Stimulated activated CD4-positive, alpha-beta T cell treated with anti-CD3 and anti-CD28 coated beads, Interleukin-1b, Interleukin-23, amount 100 ng/mL, for 4 hours (primary cell): ENCODE data around the gene QDPR.
A peak's percentile ranks its signal among the peaks of the same experiment; 100 is the strongest.
"Not testable (repeated sequence)": the region's sequence is repeated elsewhere in the genome, so short reads cannot be mapped to it uniquely, and the experiment has no call there.

Experiments
- DNase-seq, 2 donors: peaks; one replicate each; pipeline ENCODE4 v3.0.0-alpha.2; 2020; ENCODE audit warnings: low read depth in 2 of 2

The QDPR gene

GRCh38 chr4:17511950-17512795 lies at the start of gene QDPR:
Gene QDPR (minus strand): TSS chr4:17512090. CDS start chr4:17512054, 36 bp downstream.
- peak; percentile 63 to 72 for DNase-seq

DNA sequence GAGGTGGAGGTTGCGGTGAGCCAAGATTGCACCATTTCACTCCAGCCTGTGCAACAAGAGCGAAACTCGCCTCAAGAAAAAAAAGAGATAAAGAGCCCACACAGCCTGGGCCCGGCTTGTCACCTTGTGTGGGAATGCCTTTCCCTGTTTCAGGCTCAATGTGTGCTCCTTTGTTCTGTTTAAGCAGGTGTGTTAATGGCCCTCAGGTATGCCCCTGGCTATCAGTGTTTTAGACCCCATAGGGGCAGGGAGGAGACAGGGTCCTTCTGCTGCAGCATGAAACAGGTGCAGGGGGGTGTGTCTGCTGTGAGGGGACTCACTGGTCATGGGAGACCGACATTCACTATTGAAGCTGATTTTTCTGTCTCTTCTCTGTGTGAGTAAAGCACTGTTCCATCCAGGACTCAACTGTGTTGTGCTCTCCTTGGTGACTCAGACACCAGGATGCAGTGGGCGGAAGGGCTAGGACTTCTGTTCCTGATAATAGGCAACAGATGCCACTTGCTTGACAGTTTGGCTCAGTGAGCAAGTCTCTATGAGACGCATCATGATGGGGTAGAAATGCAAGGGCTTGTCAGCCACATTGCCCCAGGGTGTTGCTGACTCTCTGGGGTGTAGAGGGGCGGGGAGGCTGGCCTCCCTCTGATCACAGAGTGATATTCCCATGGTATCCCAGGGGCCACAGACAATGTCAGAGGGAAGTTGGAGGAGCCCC lies 49.5 kb upstream of the QDPR start:
- DNase-seq = no peak

GRCh38 chr4:17560065-17560673 lies 48.3 kb upstream of the QDPR start:
- DNase-seq = no peak

- DNase-seq = no peak
Measured at GRCh38 chr4:17559709-17560048, 47.8 kb upstream of the QDPR start.

DNA sequence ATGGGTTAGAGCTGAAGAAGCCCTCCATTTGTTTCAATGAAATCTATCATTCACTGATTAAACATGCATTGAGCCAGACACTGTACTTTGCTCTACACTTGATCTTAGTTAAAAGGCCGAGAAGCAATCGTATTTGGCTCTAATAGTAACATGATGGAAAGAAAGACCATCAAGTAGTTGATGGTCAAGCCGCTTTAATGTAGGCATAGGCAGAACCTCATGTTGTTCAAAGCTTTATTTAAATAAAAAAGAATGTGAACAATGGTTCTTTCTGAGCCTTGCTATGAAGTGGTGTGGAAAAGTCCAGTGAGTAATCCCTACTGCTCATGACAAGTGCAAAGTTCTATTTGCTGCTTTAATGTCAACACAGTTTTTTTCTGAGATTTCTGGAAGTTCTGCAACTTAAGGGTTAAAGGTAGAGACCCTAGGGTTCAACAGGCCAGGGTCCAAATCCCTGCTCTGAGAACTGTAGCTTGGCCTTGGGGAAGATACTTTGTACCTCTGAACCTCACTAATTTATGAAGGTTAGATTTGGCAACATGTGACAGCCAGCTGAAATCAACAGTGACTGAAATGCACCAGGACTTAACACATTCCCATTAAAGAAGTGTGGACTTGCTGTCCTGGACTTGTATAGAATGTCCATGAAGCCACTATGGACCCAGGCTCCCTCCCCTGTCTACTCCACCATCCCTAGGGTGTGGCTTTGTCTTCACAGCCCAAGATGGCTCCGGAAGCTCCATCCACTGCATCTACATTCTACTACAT lies 47.2 kb upstream of the QDPR start:
- DNase-seq = no peak

GRCh38 chr4:17557880-17558279 lies 46.0 kb upstream of the QDPR start:
- DNase-seq = no peak

DNA sequence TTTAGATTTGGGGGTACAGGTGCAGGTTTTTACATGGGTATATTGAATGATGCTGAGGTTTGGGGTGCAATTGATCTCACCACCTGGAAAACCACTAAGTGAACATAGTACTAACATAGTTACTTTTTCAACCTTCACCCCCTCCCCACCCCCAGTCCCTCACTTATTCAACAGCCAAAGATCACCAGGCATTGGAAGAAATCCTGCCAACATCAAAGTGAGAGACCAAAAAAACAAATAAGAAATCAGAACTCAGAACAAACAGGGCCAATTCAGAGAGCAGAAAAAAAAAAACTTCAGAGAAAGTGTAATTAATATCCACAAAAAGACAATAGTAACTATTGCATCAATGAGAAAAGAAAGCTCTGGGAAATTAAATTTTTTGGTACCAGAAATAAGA lies 44.6 kb upstream of the QDPR start:
- no peak for DNase-seq

DNA sequence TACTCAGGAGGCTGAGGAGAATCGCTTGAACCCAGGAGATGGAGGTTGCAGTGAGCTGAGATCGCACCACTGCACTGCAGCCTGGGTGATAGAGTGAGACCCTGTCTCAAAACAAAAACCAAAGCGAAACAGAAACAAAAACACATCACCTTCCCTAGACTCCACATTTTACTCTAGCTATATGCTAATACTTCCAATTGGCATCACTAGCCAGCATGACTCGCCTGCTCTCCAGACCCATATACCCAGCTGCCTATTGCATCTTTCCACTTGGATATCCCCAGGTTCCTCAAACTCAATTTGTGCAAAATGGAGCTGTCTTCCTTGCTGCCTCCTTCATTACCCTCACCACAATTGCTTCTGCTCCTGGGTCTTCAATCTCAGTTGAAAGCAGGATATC lies 42.7 kb upstream of the QDPR start:
- DNase-seq = no peak

DNA sequence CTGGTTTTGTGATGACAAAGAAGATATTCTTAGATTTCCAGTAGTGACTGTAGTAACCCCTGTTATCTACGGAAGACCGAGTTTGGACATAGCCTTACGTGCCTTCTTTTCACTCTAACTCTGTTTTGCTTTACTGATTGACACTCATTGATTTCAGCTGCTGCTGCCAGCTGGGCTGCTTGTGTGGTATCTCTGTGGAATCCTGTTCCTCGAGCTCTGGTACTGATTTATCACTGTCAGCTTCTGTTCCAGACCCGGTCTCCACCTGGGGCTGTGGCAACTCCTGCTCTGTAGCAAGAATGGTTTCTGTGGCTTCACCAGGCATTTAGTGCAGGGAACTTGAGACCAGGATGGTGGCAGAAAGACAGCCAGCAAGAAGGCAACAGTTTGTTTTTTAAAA lies 40.5 kb upstream of the QDPR start:
- DNase-seq = no peak

DNA sequence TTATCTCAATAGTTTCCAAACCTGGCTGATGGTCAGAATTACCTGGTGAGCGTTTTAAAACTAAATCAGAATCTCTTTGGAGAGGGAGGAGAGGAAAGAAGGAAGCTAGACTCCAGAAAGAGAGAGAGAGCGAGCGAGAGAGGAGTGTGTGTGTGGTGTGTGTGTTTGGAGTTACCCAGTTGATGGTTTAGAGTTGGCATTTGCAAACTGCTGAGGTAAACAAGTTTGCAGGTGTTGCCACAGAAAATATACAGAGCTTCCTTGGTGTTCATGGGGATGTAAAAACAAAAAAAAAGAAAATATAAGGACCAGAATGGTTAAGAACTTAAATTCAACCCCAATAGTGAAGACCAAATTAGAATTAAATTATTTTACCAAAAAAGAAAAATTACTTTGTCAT lies 38.7 kb upstream of the QDPR start:
- no peak for DNase-seq

DNA sequence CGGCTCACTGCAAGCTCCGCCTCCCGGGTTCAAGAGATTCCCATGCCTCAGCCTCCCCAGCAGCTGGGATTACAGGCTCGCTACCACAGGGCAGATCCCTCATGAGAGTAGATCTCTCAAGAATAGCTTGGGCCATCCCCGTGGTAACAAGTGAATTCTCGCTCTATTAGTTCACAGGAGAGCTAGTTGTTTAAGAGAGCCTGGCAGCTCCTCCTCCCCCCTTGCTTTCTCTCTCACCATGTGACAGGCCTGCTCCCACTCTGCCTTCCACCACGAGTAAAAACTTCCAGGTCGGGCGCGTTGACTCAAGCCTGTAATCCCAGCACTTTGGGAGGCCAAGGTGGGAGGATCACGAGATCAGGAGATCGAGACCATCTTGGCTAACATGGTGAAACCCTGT lies 34.8 kb upstream of the QDPR start:
- no peak for DNase-seq

DNA sequence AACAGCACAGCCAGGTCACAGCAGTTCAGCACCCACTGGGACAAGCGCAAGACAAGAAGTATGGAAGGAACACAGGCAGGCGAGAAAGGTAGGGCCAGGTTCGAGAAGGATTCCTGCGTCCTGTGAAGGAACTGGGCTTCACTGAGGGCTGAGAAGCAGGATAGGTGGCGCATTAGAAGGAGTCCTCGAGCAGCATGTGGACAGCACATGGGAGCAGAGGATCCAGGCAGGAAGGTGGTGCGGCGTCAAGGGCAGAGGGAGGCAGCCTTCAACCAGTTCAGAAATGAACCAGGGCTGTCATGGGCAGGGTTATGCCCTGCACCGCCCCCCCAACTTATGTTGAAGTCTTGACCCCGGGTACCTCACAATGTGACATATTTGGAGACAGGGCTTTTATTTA lies 34.3 kb upstream of the QDPR start:
- DNase-seq = no peak

DNA sequence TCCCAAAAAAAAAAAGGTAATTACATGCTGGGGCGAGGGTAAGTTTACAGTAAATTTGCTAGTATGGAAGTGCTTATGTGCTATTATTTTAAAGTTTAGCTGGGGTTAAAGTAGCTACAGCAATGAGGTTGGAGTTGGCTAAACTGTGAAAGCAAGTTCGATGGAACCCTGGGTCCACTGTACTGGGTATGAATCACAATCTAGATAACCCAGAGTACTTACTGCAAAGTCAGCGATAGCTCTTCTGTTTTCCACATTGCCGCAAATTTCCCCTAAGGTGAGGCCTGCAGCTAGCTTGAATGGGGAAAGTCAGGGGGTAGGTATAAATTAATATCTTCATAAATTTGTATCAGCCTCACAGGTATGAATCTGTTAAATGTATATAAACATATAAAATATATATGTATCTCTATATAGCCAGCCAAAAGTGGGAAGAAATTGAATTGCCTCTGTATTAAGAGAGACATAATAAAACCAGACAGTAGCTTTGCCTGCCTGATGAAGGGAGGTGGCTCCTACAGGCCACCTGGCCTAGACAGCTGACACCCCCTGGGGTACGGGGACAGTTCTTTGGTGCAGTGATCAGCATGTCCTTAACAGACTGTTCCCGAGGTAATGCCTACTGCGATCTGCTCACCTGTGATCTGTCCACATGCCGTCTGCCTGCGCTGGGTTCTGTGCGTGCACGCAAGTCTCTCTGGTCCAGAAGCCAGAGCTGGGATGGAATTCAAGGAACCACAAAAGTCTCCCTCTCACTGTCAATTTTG lies 33.7 kb upstream of the QDPR start:
- DNase-seq = no peak

DNA sequence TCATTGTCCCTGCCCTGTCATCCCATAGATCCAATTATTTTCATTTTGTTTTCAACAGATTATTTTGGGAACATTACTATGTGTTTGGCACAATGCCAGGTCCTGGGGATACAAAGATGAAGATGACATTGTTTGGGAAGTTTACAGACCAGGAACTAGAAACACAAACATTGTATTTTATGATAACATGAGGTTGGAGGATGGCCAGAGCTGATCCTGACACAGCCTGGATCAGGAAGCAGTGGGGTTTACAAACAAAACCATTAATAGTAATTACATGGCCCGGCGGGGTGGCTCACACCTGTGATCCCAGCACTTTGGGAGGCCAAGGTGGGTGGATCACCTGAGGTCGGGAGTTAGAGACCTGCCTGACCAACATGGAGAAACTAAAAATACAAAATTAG lies 32.9 kb upstream of the QDPR start:
- no peak for DNase-seq

- DNase-seq = no peak
Measured at GRCh38 chr4:17544205-17544604, 32.3 kb upstream of the QDPR start.

GRCh38 chr4:17537060-17537459 lies 25.2 kb upstream of the QDPR start:
- DNase-seq = not testable (repeated sequence)

DNA sequence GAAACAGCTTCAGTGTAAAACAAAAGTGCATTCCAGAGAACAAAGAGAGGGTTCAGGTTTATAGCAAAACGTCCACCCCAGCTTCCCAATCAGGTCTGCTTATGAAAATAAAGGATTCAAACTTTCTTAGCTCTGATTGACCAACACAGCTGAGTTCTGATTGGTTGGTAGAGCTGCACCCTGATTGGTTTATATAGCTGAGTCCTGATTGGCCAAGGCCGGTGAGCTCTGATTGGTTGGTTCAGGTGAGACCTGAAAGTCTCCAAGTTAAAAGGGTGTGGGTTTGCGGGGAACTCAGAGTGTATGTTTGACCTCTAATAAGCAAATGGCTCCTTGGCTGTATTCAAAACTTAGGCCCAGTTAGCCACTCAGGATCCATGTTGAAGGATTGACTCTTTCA lies 24.0 kb upstream of the QDPR start:
- no peak for DNase-seq

GRCh38 chr4:17535242-17535641 lies 23.4 kb upstream of the QDPR start:
- no peak for DNase-seq

- DNase-seq = no peak
Measured at GRCh38 chr4:17534705-17535104, 22.8 kb upstream of the QDPR start.

DNA sequence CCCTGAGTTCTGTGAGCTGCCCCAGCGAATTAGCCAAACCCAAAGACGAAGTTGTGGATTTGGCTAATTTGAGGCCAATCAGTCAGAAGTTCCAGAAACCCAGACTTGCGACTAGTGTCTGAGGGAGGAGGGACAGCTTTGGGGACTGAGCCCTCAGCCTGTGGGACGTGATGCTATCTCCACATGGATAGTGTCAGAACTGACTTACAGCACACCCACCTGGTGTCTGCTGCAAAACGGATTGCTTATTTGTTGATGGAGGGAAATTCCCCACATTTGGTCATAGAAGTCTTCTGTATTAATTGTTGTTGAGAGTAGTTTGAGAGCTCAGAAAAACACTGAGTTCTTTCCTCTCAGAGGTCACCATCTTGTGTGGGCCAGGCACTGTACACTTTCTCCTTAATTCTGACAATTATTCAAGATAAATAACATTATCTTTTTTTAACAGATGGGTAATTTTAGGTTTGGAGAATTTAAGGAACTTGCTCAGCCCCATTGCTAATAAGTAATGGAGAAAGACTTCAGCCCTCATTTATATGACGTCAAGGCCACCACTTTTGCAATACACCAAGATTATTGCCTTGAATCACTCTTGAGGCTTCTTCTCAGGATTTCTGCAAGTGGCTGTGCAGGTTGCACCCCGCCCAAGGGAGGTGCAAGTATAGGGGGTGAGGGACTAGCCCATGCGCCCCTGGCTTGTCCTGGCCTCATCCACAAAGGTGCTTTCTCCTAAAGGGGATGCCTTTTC lies 19.8 kb upstream of the QDPR start:
- DNase-seq = no peak
